Gastroesophageal sphincter (tissue), 4 donors: ENCODE results near the gene OXCT1. TPM values are rescaled to one million over a fixed set of nuclear protein-coding genes. Genes with fewer than 3 reads are reported as not detected.

Experiments
- ATAC-seq: fragments of 150-250 bp; one replicate; pipeline ENCODE4 v1.9.1; 2016; ENCODE audit warnings: mild to moderate bottlenecking, moderate library complexity
- H3K27ac ChIP-seq, 4 donors: fragments of 200-600 bp; sonication (generic) in 3 of 4; 1 replicate in 3 of 4; 2 replicates in 1 of 4; pipeline ENCODE4 v1.5.1; 2016 to 2019
- H3K27me3 ChIP-seq: fragments of 200-600 bp; sonication (generic); one replicate; pipeline ENCODE4 v1.5.1; 2019
- H3K36me3 ChIP-seq, 2 donors: fragments of 200-600 bp; sonication (generic); one replicate each; pipeline ENCODE4 v1.5.1; 2019; ENCODE audit warnings: control low read depth in 1 of 2
- H3K4me1 ChIP-seq, 3 donors: fragments of 200-600 bp; sonication (generic); 1 replicate in 2 of 3; 2 replicates in 1 of 3; pipeline ENCODE4 v1.5.1; 2016 to 2019; ENCODE audit warnings: control low read depth in 2 of 3
- H3K4me3 ChIP-seq, 2 donors: fragments of 200-600 bp; sonication (generic); one replicate each; pipeline ENCODE4 v1.5.1; 2019; ENCODE audit warnings: mild to moderate bottlenecking in 1 of 2, moderate library complexity in 1 of 2
- H3K9me3 ChIP-seq, 3 donors: fragments of 200-600 bp; sonication (generic); one replicate each; pipeline ENCODE4 v1.5.1; 2017 to 2019; ENCODE audit warnings: control low read depth in 2 of 3
- EP300 ChIP-seq: sonication (generic); formaldehyde crosslinking; IDR thresholded peaks from one replicate; pipeline ENCODE4 v1.6.1; 2017; ENCODE audit warnings: antibody characterized with exemption, mild to moderate bottlenecking
- POLR2A ChIP-seq, 2 donors: fragments of 450-650 bp; IDR thresholded peaks; one replicate each; pipeline ENCODE4 v1.6.1; 2017; ENCODE audit warnings: antibody characterized with exemption in 2 of 2, mild to moderate bottlenecking in 2 of 2, moderate library complexity in 1 of 2
- POLR2AphosphoS5 ChIP-seq: sonication (generic); formaldehyde crosslinking; IDR thresholded peaks from one replicate; pipeline ENCODE4 v1.6.1; 2017; ENCODE audit warnings: antibody characterized with exemption
- WGBS, 2 donors: methylation state at CpG; one replicate each; pipeline ENCODE4 v1.1.5; 2018; ENCODE audit warnings: low coverage in 1 of 2; 5-methylcytosine and 5-hydroxymethylcytosine counted together
- total RNA-seq, 4 donors: library from RNA; depleted of rRNA; stranded (reverse); fragments of >200 nt; gene quantifications; one replicate each; pipeline ENCODE4 v1.1.0, GENCODE V29; 2016
- TF ChIP-seq, protein P1 (sequence below), 4 experiments: fragments of 200-600 bp in 2 of 4; fragments of 450-650 bp in 2 of 4; sonication (generic) in 1 of 4; IDR thresholded peaks; one replicate each; pipeline ENCODE4 v1.5.1; 2017 to 2019; ENCODE audit warnings: antibody characterized with exemption in 4 of 4, mild to moderate bottlenecking in 2 of 4, moderate library complexity in 2 of 4

Gene OXCT1
- total RNA-seq, 4 donors from 2014 or later: 38.5 to 63.5 (median 42.1) TPM

DNA sequence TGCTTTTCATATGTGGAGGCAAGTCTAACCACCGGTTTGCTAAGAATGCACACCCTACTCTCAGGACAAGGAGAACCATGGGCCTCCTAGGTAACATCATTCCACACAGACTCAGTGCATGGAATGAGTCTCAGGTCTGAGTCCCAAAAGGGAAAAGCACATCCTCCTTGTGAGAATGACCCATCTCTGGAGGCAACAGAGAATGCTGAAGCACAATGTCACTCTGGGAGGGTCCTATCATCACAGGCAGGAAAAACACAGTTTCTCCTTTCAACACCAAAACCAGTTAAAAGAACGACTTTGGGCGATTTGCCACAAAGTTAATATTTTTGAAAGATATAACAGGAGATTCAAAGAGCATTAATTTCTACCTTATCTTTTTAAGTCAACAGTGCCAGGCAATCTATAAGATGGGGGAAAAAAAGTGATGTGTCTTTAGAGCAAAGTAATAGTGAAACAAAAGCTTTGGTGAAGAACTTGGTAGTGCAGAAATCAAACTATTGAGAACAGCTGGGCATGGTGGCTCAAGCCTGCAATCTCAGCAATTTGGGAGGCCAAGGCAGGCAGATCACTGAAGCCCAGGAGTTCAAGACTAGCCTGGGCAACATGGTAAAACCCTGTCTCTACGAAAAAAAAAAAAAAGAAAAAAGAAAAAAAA is 97.3 kb downstream of the OXCT1 start:
- 77 to 80% methylated on average over 3 of the region's 4 CpGs for WGBS, 2 donors
- ATAC-seq: no peak
- no peaks in the 10 kb centered on the region for H3K9me3 ChIP-seq
- H3K4me3 ChIP-seq: no peak overlapping the region
- TF ChIP-seq, protein P1, sequence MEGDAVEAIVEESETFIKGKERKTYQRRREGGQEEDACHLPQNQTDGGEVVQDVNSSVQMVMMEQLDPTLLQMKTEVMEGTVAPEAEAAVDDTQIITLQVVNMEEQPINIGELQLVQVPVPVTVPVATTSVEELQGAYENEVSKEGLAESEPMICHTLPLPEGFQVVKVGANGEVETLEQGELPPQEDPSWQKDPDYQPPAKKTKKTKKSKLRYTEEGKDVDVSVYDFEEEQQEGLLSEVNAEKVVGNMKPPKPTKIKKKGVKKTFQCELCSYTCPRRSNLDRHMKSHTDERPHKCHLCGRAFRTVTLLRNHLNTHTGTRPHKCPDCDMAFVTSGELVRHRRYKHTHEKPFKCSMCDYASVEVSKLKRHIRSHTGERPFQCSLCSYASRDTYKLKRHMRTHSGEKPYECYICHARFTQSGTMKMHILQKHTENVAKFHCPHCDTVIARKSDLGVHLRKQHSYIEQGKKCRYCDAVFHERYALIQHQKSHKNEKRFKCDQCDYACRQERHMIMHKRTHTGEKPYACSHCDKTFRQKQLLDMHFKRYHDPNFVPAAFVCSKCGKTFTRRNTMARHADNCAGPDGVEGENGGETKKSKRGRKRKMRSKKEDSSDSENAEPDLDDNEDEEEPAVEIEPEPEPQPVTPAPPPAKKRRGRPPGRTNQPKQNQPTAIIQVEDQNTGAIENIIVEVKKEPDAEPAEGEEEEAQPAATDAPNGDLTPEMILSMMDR (IDR thresholded peaks at IDR 0.05): no peak
- TF ChIP-seq POLR2A (IDR thresholded peaks at IDR 0.05) (no peak), POLR2AphosphoS5 (no peak), EP300 (no peak)
- H3K36me3 ChIP-seq: peaks cover 0 to 6% of the 10 kb centered on the region in 2 donors
- no peak overlapping the region for H3K27ac ChIP-seq
- no peaks in the 10 kb centered on the region for H3K27me3 ChIP-seq
- H3K4me1 ChIP-seq: peaks cover 0 to 7% (median 0%) of the 10 kb centered on the region in 3 donors

DNA sequence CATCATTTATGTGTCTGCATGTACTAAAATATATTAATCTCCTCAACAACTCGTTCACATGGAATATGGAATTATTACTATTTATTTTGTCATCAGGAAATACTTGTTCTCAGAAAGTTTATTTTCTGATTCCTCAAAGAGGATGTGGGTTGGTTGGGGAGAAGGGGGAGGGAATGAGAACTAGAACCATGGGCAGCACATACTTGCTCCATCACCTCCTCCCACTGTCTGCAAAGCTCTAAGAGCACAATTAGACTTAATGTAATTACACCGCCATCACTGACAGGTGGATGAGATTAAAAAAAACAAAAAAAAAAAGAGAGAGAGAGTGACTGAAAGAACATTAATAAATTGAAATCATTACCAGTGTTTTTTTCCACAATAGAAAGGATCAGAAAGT is 98.2 kb downstream of the OXCT1 start:
- Histone ChIP-seq H3K9me3 (no peaks in the 10 kb centered on the region), H3K27ac (no peak overlapping the region), H3K27me3 (no peaks in the 10 kb centered on the region), H3K36me3 (peaks cover 0 to 7% of the 10 kb centered on the region in 2 donors), H3K4me1 (peaks cover 0 to under 1% (median 0%) of the 10 kb centered on the region in 3 donors), H3K4me3 (no peak overlapping the region)
- WGBS, 2 donors: 44 to 85% methylated on average over 1 to 2 of the region's 2 CpGs
- TF ChIP-seq EP300 (no peak), POLR2AphosphoS5 (no peak), POLR2A (IDR thresholded peaks at IDR 0.05) (no peak)
- TF ChIP-seq, protein P1 (IDR thresholded peaks at IDR 0.05): no peak
- ATAC-seq: no peak

DNA sequence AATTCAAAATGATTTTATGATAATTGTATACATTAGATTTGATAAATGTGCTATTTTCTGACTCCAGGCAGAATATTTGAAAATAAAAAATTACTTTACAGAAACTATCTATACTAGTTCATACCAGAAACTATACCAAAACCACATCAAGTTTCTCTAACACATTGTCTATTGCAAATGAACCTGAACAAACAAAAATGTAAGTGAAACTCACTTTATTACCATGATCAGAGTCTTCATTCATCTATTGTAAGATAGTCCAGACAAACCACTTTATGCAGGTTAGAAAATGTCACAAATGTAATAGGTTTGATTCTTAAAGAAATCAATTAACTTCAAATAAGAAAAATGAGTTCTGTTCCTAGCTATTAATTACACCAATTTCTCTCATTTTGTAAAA is 99.4 kb downstream of the OXCT1 start:
- Histone ChIP-seq H3K27ac (no peak overlapping the region), H3K4me1 (no peaks in the 10 kb centered on the region), H3K27me3 (no peaks in the 10 kb centered on the region), H3K36me3 (peaks cover 0 to 7% of the 10 kb centered on the region in 2 donors), H3K9me3 (no peaks in the 10 kb centered on the region), H3K4me3 (no peak overlapping the region)
- ATAC-seq: no peak
- no peak for TF ChIP-seq POLR2A (IDR thresholded peaks at IDR 0.05)
- no peak for TF ChIP-seq EP300
- TF ChIP-seq POLR2AphosphoS5: no peak
- TF ChIP-seq, protein P1 (IDR thresholded peaks at IDR 0.05): no peak

DNA sequence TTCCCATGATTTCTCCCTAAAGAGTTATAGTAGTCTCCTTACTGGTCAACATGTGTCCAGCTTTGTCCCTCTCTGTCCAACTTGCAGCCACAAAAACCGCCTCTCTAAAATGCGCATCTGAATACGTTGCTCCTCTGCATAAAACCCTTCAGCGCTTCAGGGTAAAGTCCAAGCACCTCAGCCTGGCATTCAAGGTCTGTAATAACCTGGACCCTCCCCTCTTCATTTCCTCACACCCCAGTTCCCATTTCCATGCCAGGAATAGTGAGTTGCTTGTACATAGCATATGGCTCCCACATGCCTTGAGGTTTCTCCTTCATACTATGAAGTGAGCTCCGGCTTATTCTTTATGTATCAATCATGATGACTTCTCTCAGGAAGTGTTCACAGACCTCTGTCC is 101.5 kb downstream of the OXCT1 start:
- WGBS, 2 donors: 83 to 100% methylated on average over 1 to 5 of the region's 5 CpGs

DNA sequence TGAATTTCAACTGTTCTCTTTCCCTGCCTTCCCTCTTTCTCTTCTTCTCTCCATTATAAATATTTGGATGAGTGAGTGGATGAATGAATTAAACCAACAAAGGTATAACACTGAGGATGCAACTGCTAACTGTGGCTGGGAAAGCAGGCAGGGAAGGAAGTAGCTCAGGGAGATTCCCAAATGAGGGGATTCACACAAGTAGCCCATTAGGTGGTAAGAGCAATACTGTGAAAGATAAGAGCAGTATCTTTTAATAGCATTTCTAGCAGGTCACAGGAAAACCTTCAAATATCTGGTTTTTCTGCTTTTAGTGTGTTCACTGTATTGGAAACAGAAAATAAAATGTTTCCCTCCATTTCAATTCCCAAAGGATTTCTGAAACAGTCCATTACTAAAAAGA is 105.6 kb downstream of the OXCT1 start:
- H3K4me1 ChIP-seq: peaks cover 0 to 4% (median 0%) of the 10 kb centered on the region in 3 donors
- no peak overlapping the region for H3K4me3 ChIP-seq
- peaks cover 0 to 29% of the 10 kb centered on the region in 2 donors for H3K36me3 ChIP-seq
- no peaks in the 10 kb centered on the region for H3K9me3 ChIP-seq
- H3K27ac ChIP-seq: no peak overlapping the region
- TF ChIP-seq POLR2AphosphoS5 (no peak), POLR2A (IDR thresholded peaks at IDR 0.05) (no peak), EP300 (no peak)
- TF ChIP-seq, protein P1 (IDR thresholded peaks at IDR 0.05): no peak
- no peaks in the 10 kb centered on the region for H3K27me3 ChIP-seq
- ATAC-seq: no peak

More for the DNA sequence above, 101.5 kb downstream of the OXCT1 start:
- Histone ChIP-seq H3K27ac (no peak overlapping the region), H3K27me3 (no peaks in the 10 kb centered on the region), H3K4me3 (no peak overlapping the region), H3K9me3 (no peaks in the 10 kb centered on the region), H3K4me1 (no peaks in the 10 kb centered on the region), H3K36me3 (peaks cover 0 to 7% of the 10 kb centered on the region in 2 donors)
- no peak for TF ChIP-seq EP300
- no peak for TF ChIP-seq POLR2A (IDR thresholded peaks at IDR 0.05)
- TF ChIP-seq POLR2AphosphoS5: no peak
- TF ChIP-seq, protein P1 (IDR thresholded peaks at IDR 0.05): no peak
- no peak for ATAC-seq
